ENCODE measurements around the gene CCDC34. TPM values are rescaled to one million over a fixed set of nuclear protein-coding genes. Genes with fewer than 3 reads are reported as not detected.
A peak's percentile ranks its signal among the peaks of the same experiment; 100 is the strongest.

The CCDC34 gene
- total and polyA plus RNA-seq, 7 donors: 2.0 to 10.4 (median 4.3) TPM

- H3K9me3 ChIP-seq: no peaks in the 10 kb centered on the region
- no peak for DNase-seq
- no peak for TF ChIP-seq POLR2A (IDR thresholded peaks at IDR 0.05)
- no peak for TF ChIP-seq CTCF (IDR thresholded peaks at IDR 0.05)
- TF ChIP-seq POLR2AphosphoS5 (IDR thresholded peaks at IDR 0.05): no peak
- no peak for TF ChIP-seq EP300 (IDR thresholded peaks at IDR 0.05)
- H3K4me3 ChIP-seq: no peak overlapping the region
- H3K27me3 ChIP-seq: no peaks in the 10 kb centered on the region
- no peak overlapping the region for H3K27ac ChIP-seq
- no peaks in the 10 kb centered on the region for H3K36me3 ChIP-seq
- peaks cover 0 to 43% (median 26%) of the 10 kb centered on the region in 4 donors for H3K4me1 ChIP-seq
- intact Hi-C loops (cut with DNase I): loop anchor here (5.0 kb wide), 1 partner anchor 74 kb away; the partner anchor contains the start of gene LGR4
- 39 to 69% methylated on average over 9 of the region's 9 CpGs for WGBS, 2 donors
Measured at GRCh38 chr11:27397624-27398399, 34.8 kb upstream of the CCDC34 start.

GRCh38 chr11:27396259-27396839 is 33.3 kb upstream of the CCDC34 start:
- H3K4me3 ChIP-seq: no peak overlapping the region

GRCh38 chr11:27395556-27396258 is 32.7 kb upstream of the CCDC34 start:
- Histone ChIP-seq H3K27me3 (no peaks in the 10 kb centered on the region), H3K9me3 (no peaks in the 10 kb centered on the region), H3K4me1 (peaks cover 0 to 56% (median 35%) of the 10 kb centered on the region in 4 donors), H3K27ac (peak overlapping the region; percentile 24 to 53 (median 44)), H3K4me3 (peak overlapping the region in 1 of 4 donors; percentile 3), H3K36me3 (no peaks in the 10 kb centered on the region)
- no peak for DNase-seq
- intact Hi-C loops (cut with DNase I): loop anchor here (5.0 kb wide), 1 partner anchor 77 kb away; the partner anchor contains the start of gene LGR4
- WGBS, 2 donors: 10 to 55% methylated on average over 7 of the region's 7 CpGs
- TF ChIP-seq POLR2A (IDR thresholded peaks at IDR 0.05): no peak
- no peak for TF ChIP-seq CTCF (IDR thresholded peaks at IDR 0.05)
- no peak for TF ChIP-seq POLR2AphosphoS5 (IDR thresholded peaks at IDR 0.05)
- no peak for TF ChIP-seq EP300 (IDR thresholded peaks at IDR 0.05)

More at GRCh38 chr11:27396259-27396839, 33.3 kb upstream of the CCDC34 start:
- no peak for DNase-seq
- intact Hi-C loops (cut with DNase I): loop anchor here (5.0 kb wide), 1 partner anchor 76 kb away; the partner anchor contains the start of gene LGR4
- Histone ChIP-seq H3K36me3 (no peaks in the 10 kb centered on the region), H3K4me1 (peaks cover 0 to 56% (median 35%) of the 10 kb centered on the region in 4 donors), H3K27ac (peak overlapping the region in 3 of 4 donors; percentile 36 to 53 (median 52)), H3K9me3 (no peaks in the 10 kb centered on the region), H3K27me3 (no peaks in the 10 kb centered on the region)
- WGBS, 2 donors: 33 to 73% methylated on average over 3 of the region's 3 CpGs
- no peak for TF ChIP-seq POLR2AphosphoS5 (IDR thresholded peaks at IDR 0.05)
- TF ChIP-seq CTCF (IDR thresholded peaks at IDR 0.05): no peak
- TF ChIP-seq EP300 (IDR thresholded peaks at IDR 0.05): no peak
- no peak for TF ChIP-seq POLR2A (IDR thresholded peaks at IDR 0.05)

- Histone ChIP-seq H3K4me1 (peaks cover 0 to 56% (median 35%) of the 10 kb centered on the region in 4 donors), H3K27ac (peak overlapping the region in 3 of 4 donors; percentile 36 to 53 (median 52)), H3K4me3 (no peak overlapping the region), H3K27me3 (no peaks in the 10 kb centered on the region), H3K36me3 (no peaks in the 10 kb centered on the region), H3K9me3 (no peaks in the 10 kb centered on the region)
- intact Hi-C loops (cut with DNase I): loop anchor here (5.0 kb wide), 1 partner anchor 77 kb away; the partner anchor contains the start of gene LGR4
- WGBS, 2 donors: 63 to 77% methylated on average over 4 of the region's 4 CpGs
- TF ChIP-seq CTCF (IDR thresholded peaks at IDR 0.05) (no peak), EP300 (IDR thresholded peaks at IDR 0.05) (no peak), POLR2AphosphoS5 (IDR thresholded peaks at IDR 0.05) (no peak)
- no peak for DNase-seq
Measured at GRCh38 chr11:27394781-27395228, 31.8 kb upstream of the CCDC34 start.
